HepG2 (cell line): ENCODE measurements around the gene MYBPC2.

ENCODE experiments used
- IKZF1 ChIP-seq: fragments of 450-650 bp; IDR thresholded peaks from 2 replicates; pipeline ENCODE4 v1.7.1; 2016
- SIX4 ChIP-seq: sonication (generic); formaldehyde crosslinking; IDR thresholded peaks from 2 replicates; pipeline ENCODE4 v1.4.0; 2020; ENCODE audit warnings: missing genetic modification reagents

DNA sequence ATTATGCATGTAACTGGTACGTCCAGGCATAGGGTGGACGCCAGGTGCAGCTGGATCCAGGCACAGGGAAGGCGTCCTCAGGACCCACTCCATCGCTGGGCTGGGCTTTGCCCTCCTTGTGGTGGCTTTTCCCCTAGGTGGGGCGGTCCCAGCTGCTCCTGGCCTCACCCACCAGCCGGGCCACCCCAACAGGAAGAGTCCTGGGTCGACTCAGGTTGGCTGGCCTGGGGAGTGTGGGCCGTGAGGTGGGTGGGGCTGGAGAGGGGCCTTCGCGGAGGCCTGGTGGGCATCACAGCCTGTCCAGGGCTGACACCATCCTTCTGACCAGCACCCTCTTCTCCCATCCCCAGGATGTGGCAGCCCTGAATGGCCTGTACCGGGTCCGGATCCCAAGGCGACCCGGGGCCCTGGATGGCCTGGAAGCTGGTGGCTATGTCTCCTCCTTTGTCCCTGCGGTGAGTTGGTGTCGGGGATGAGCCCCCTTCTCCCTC is 47.1 kb downstream of the MYBPC2 start:
- TF ChIP-seq IKZF1 (no peak), SIX4 (CRISPR knock-in tag) (no peak)
